NB4 (cell line): ENCODE results near the gene MAP4K1.

Source experiments
- CTCF ChIP-seq: IDR thresholded peaks from one replicate; pipeline ENCODE4 v1.5.1; 2012; ENCODE audit warnings: low read depth, low read length
- MAX ChIP-seq: IDR thresholded peaks from 2 replicates; pipeline ENCODE4 v1.6.1; 2011; ENCODE audit warnings: low read depth, low read length
- MYC ChIP-seq: IDR thresholded peaks from 2 replicates; pipeline ENCODE4 v1.6.1; 2011; ENCODE audit warnings: low read depth, low read length
- POLR2A ChIP-seq: IDR thresholded peaks from 2 replicates; pipeline ENCODE4 v1.6.1; 2011; ENCODE audit warnings: mild to moderate bottlenecking; ENCODE audit not compliant: insufficient read length; ENCODE audit errors: extremely low read depth

- TF ChIP-seq CTCF (no peak), MYC (no peak), POLR2A (no peak), MAX (no peak)
Measured at GRCh38 chr19:38661996-38662395, 44.2 kb upstream of the MAP4K1 start.
